Heart right ventricle (tissue), 16 donors: ENCODE data around the gene MDFIC2. TPM values are rescaled to one million over a fixed set of nuclear protein-coding genes. Genes with fewer than 3 reads are reported as not detected.
"Not testable (repeated sequence)": the region's sequence is repeated elsewhere in the genome, so short reads cannot be mapped to it uniquely, and the experiment has no call there.

Experiments
- ATAC-seq, 8 donors: fragments of 200-7000 bp; cut with Tn5 transposase; one replicate each; pipeline ENCODE4 v1.9.1; 2020; ENCODE audit warnings: mild to moderate bottlenecking in 8 of 8, moderate library complexity in 8 of 8, moderate number of reproducible peaks in 1 of 8
- DNase-seq, 2 donors: peaks; one replicate each; pipeline ENCODE4 v3.0.0-alpha.2; 2020
- H3K27ac ChIP-seq, 10 donors: fragments of 200-600 bp; sonication (generic) in 2 of 10; one replicate each; pipeline versions ENCODE4 v1.5.0 to v1.8.0; 2020 to 2022; ENCODE audit warnings: mild to moderate bottlenecking in 3 of 10
- H3K27me3 ChIP-seq, 7 donors: fragments of 200-600 bp; one replicate each; pipeline ENCODE4 v1.8.0; 2021 to 2022; ENCODE audit warnings: mild to moderate bottlenecking in 2 of 7
- H3K36me3 ChIP-seq, 9 donors: fragments of 200-600 bp; sonication (generic) in 1 of 9; one replicate each; pipeline versions ENCODE4 v1.5.0 to v1.8.0; 2020 to 2022; ENCODE audit warnings: mild to moderate bottlenecking in 2 of 9
- H3K4me1 ChIP-seq, 9 donors: fragments of 200-600 bp; sonication (generic) in 1 of 9; one replicate each; pipeline versions ENCODE4 v1.5.0 to v1.8.0; 2020 to 2022; ENCODE audit warnings: mild to moderate bottlenecking in 4 of 9
- H3K4me3 ChIP-seq, 10 donors: fragments of 200-600 bp; sonication (generic) in 2 of 10; one replicate each; pipeline versions ENCODE4 v1.5.0 to v1.8.0; 2020 to 2022; ENCODE audit warnings: mild to moderate bottlenecking in 7 of 10, moderate library complexity in 2 of 10
- H3K9me3 ChIP-seq, 11 donors: fragments of 200-600 bp in 10 of 11; sonication (generic) in 2 of 11; one replicate each; pipeline versions ENCODE4 v1.5.0 to v1.8.0; 2013 to 2022; ENCODE audit warnings: mild to moderate bottlenecking in 2 of 11, control low read depth in 1 of 11, moderate library complexity in 1 of 11
- WGBS, 2 donors: extraction: QIAGEN DNeasy Blood & Tissue Kit; methylation state at CpG; one replicate each; pipeline ENCODE4 v1.1.7; 2013; ENCODE audit warnings: inconsistent platforms in 1 of 2; 5-methylcytosine and 5-hydroxymethylcytosine counted together
- intact Hi-C, 10 donors: fragments of 100-400 bp; cut with DNase I; formaldehyde crosslinking; loops; one replicate each; pipeline versions ENCODE4 v1.11.1 to v1.14.2; 2022
- polyA plus RNA-seq, 2 donors: library from polyadenylated mRNA; stranded (reverse); fragments of 200-250 nt; gene quantifications; one replicate each; pipeline ENCODE4 v1.2.3, GENCODE V29; 2013
- total RNA-seq, 10 donors: library from RNA; stranded (reverse); fragmentation: NEBNext Ultra II Directional in 3 of 10; extraction: Animal tissue kit (Norgen Biotek cat#: 25700) in 3 of 10; gene quantifications; one replicate each; pipeline versions ENCODE4 v1.2.1 to v1.2.4, GENCODE V29; 2021 to 2023
- TF ChIP-seq, protein P1 (sequence below), 9 donors: fragments of 200-600 bp; sonication (generic) in 2 of 9; IDR thresholded peaks; one replicate each; pipeline versions ENCODE4 v1.5.0 to v1.8.0; 2021 to 2022; ENCODE audit warnings: antibody characterized with exemption in 9 of 9, mild to moderate bottlenecking in 5 of 9, moderate library complexity in 1 of 9
- donor health status: Arrhythmogenic right ventricular cardiomyopathy.
- donor health status: ischemic (EF 13 %, LVEDD 7.1; RV severe dilation, severe dysfunction).
- donor health status: healthy with polysubstance abuse.
- donor health status: DM: no; HTN: yes; CAD: no.
- donor health status: DM: no; HTN: no; CAD: no.
- donor health status: ischemic (EF 25% LVEDD 6.9; RV normal size, moderate dysfunction).
- donor health status: ischemic (EF 25% LVEDD 5.7; RV mildly dilated, moderate dysfunction).
- donor health status: healthy.
- donor health status: DM: yes; HTN: yes; CAD: no.
- donor health status: Ischemic cardiomyopathy.
- donor health status: ischemic (EF 35%, LVEDD 5.7; RV mildly dilated, moderate dysfunction).
- donor health status: nonischemic (EF 11% LVEDD 7.7; RV severe dilation, severe dysfunction).
- donor health status: DM: yes; HTN: yes; CAD: no.
- donor health status: PGD.
- donor health status: ischemic (EF 29% LVEDD 5.4; RV normal size, mild dysfunction).
- donor health status: nonischemic (EF 23%, LVEDD 6.1; RV moderate dilation, normal function).

Gene MDFIC2
- total and polyA plus RNA-seq, 12 donors, result 0.06 TPM; not detected in 11

DNA sequence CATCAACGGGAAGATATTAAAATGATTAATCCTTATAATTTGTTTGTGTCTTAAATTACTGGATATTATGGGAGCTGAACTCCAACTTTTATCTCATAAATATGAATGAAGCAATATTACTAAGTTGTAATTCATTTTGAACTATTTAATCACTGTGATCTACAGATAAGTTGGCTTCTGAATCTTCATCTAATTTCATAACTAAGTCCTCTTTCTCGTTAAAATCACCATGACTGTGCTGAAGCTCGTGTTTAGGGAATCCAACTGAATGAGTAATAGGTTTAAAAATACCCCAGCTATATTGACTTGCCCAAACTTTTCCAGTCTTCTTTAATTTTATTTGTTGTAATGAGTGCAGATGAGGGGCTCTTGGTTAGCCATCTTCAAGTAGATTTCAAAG is 14.1 kb downstream of the MDFIC2 start:
- H3K4me3 ChIP-seq, result no peak overlapping the region
- H3K4me1 ChIP-seq, result peaks cover 0 to 5% (median 0%) of the 10 kb centered on the region in 9 donors
- no peaks in the 10 kb centered on the region for H3K36me3 ChIP-seq
- intact Hi-C loops, result no loop called here
- ATAC-seq (no peak), DNase-seq (no peak)
- H3K27me3 ChIP-seq, result no peaks in the 10 kb centered on the region
- TF ChIP-seq, protein P1, sequence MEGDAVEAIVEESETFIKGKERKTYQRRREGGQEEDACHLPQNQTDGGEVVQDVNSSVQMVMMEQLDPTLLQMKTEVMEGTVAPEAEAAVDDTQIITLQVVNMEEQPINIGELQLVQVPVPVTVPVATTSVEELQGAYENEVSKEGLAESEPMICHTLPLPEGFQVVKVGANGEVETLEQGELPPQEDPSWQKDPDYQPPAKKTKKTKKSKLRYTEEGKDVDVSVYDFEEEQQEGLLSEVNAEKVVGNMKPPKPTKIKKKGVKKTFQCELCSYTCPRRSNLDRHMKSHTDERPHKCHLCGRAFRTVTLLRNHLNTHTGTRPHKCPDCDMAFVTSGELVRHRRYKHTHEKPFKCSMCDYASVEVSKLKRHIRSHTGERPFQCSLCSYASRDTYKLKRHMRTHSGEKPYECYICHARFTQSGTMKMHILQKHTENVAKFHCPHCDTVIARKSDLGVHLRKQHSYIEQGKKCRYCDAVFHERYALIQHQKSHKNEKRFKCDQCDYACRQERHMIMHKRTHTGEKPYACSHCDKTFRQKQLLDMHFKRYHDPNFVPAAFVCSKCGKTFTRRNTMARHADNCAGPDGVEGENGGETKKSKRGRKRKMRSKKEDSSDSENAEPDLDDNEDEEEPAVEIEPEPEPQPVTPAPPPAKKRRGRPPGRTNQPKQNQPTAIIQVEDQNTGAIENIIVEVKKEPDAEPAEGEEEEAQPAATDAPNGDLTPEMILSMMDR (IDR thresholded peaks at IDR 0.05), result no peak
- 46 to 52% methylated on average over 3 of the region's 3 CpGs for WGBS, 2 donors
- no peaks in the 10 kb centered on the region for H3K9me3 ChIP-seq
- H3K27ac ChIP-seq, result no peak overlapping the region

DNA sequence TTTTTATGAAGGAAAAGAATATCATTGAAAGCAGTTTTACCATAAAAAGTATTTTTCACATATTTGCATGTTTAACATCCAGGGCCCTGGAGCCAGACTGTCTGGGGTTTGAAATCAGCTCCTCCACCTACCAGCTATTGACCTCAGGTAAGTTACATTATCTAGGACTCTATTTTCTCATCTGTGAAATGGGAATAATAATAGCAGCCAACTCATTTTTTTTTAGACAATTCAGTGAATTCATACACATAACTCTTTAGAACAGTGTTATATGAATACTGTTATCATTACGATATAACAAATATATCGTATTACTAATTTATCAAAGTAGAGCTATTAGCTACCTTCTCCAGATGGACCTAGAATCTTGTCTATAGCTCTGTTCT is 21.3 kb downstream of the MDFIC2 start:
- DNase-seq, result no peak
- Histone ChIP-seq H3K9me3 (no peaks in the 10 kb centered on the region), H3K4me3 (no peak overlapping the region), H3K27ac (no peak overlapping the region), H3K27me3 (no peaks in the 10 kb centered on the region), H3K36me3 (no peaks in the 10 kb centered on the region), H3K4me1 (no peaks in the 10 kb centered on the region)
- WGBS, 2 donors, result 96 to 98% methylated on average over 2 of the region's 2 CpGs
- ATAC-seq, result no peak
- intact Hi-C loops, result no loop called here
- TF ChIP-seq, protein P1 (IDR thresholded peaks at IDR 0.05), result no peak

DNA sequence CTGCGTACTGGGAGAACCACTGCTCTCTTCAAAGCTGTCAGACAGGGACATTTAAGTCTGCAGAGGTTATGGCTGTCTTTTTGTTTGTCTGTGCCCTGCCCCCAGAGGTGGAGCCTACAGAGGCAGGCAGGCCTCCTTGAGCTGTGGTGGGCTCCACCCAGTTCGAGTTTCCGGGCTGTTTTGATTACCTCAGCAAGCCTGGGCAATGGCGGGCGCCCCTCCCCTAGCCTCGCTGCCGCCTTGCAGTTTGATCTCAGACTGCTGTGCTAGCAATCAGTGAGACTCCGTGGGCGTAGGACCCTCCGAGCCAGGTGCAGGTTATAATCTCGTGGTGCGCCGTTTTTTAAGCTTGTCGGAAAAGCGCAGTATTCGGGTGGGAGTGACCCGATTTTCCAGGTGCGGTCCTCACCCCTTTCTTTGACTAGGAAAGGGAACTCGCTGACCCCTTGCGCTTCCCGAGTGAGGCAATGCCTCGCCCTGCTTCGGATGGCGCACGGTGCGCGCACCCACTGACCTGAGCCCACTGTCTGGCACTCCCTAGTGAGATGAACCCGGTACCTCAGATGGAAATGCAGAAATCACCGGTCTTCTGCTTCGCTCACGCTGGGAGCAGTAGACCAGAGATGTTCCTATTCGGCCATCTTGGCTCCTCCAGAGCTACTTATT is 21.9 kb downstream of the MDFIC2 start:
- H3K4me1 ChIP-seq, H3K27ac ChIP-seq, H3K4me3 ChIP-seq, H3K36me3 ChIP-seq, intact Hi-C loops, H3K27me3 ChIP-seq, H3K9me3 ChIP-seq, DNase-seq, ATAC-seq: not testable (repeated sequence)
- WGBS, 2 donors, result 91 to 92% methylated on average over 32 of the region's 32 CpGs

- WGBS, 2 donors, result 85 to 88% methylated on average over 2 of the region's 2 CpGs
- no peaks in the 10 kb centered on the region for H3K36me3 ChIP-seq
- H3K4me1 ChIP-seq, result no peaks in the 10 kb centered on the region
- ATAC-seq, result no peak
- H3K9me3 ChIP-seq, result peaks cover 0 to 9% (median 0%) of the 10 kb centered on the region in 11 donors
- no peak for DNase-seq
- no peaks in the 10 kb centered on the region for H3K27me3 ChIP-seq
- H3K4me3 ChIP-seq, result no peak overlapping the region
- H3K27ac ChIP-seq, result no peak overlapping the region
- TF ChIP-seq, protein P1 (IDR thresholded peaks at IDR 0.05), result no peak
- intact Hi-C loops, result no loop called here
These were observed 30.8 kb downstream of the MDFIC2 start for GRCh38 chr3:70281663-70282062.

DNA sequence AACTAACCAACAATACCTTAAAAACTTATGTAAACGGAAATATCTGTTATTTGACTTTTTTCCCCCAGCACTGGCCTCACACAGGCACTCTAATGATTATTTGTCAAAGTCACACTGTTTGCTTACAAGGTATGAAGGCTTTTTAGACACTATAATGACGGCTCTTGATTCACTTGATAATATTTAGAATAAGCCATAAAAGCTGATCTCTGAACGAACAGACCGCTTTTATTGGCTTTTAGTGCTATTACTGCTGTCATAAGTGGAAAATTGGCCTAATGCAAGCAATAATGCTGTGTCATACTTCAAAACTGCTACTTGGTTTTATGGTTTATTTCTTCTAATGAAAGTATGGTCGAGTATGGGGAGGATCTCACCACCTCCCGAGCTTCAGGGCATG is 35.1 kb downstream of the MDFIC2 start:
- Histone ChIP-seq H3K4me3 (no peak overlapping the region), H3K4me1 (no peaks in the 10 kb centered on the region), H3K27ac (no peak overlapping the region), H3K9me3 (peaks cover 0 to 6% (median 0%) of the 10 kb centered on the region in 11 donors), H3K27me3 (no peaks in the 10 kb centered on the region), H3K36me3 (no peaks in the 10 kb centered on the region)
- DNase-seq (no peak), ATAC-seq (no peak)
- TF ChIP-seq, protein P1 (IDR thresholded peaks at IDR 0.05), result no peak
- 80 to 89% methylated on average over 6 of the region's 6 CpGs for WGBS, 2 donors
- intact Hi-C loops, result no loop called here
